Measurements from ENCODE around the gene ASL.
"Not testable (repeated sequence)": the region's sequence is repeated elsewhere in the genome, so short reads cannot be mapped to it uniquely, and the experiment has no call there.

The ASL gene

DNA sequence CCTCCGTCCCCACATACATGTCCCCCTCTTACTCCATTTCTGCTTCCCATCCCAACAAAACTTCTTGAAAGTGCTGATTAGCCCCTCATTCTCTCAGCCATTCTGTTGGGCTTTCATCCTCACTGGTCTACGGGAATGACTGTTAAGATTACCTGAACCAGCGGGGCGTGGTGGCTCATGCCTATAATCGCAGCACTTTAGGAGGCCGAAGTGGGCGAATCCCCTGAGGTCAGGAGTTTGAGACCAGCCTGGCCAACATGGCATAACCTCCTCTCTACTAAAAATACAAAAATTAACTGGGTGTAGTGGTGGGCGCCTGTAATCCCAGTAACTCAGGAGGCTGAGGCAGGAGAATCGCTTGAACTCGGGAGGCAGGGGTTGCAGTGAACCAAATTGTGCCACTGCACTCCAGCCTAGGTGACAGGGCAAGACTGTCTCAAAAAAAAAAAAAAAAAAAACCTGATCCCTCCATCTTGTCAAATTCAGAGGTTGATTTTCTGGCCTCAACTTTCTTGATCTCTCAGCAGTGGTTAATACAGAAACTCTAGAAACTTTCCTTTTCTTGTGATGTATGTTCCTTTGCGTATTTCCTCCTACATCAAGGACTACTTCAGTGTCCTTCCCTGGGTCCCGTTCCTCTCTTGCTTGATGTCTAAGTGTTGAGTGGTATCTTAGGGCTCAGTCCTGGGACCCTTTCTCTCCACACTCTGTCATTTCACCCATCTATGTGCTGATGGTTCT lies 41.2 kb downstream of the ASL start:
- H3K4me1 ChIP-seq (ENCODE audit: insufficient read depth, low read length) = peaks cover 17% of the 10 kb centered on the region
- H3K27me3 ChIP-seq (ENCODE audit: insufficient read depth, low read length); H3K4me3 ChIP-seq (ENCODE audit: low read length); H2AFZ ChIP-seq (ENCODE audit: low read depth, low read length); H3K9me3 ChIP-seq (ENCODE audit: low read length): not testable (repeated sequence)
- peaks cover 15% of the 10 kb centered on the region for H3K36me3 ChIP-seq (ENCODE audit: insufficient read depth, low read length)

DNA sequence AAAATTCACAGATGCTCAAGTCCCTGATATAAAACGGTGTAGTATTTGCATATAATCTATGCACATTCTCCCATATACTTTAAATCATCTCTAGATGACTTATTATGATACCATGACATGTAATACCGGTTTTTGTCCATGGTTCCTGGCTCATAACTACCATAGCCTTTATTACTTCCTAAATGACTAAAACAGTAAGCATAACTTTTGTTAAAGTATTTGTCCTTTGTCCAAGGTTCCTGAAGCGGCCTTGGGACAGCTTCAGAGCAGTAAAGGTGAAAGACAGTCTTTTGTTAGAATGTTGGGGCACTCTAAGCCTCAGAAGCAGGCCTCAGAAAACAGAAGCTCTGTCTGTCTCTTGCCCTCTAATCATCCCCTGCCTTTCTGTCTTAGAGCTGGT lies 43.0 kb downstream of the ASL start:
- no peak overlapping the region for H2AFZ ChIP-seq (ENCODE audit: low read depth, low read length)
- no peak overlapping the region for H3K4me3 ChIP-seq (ENCODE audit: low read length)
- peaks cover 15% of the 10 kb centered on the region for H3K36me3 ChIP-seq (ENCODE audit: insufficient read depth, low read length)
- no peaks in the 10 kb centered on the region for H3K27me3 ChIP-seq (ENCODE audit: insufficient read depth, low read length)
- peaks cover 17% of the 10 kb centered on the region for H3K4me1 ChIP-seq (ENCODE audit: insufficient read depth, low read length)
- no peaks in the 10 kb centered on the region for H3K9me3 ChIP-seq (ENCODE audit: low read length)

DNA sequence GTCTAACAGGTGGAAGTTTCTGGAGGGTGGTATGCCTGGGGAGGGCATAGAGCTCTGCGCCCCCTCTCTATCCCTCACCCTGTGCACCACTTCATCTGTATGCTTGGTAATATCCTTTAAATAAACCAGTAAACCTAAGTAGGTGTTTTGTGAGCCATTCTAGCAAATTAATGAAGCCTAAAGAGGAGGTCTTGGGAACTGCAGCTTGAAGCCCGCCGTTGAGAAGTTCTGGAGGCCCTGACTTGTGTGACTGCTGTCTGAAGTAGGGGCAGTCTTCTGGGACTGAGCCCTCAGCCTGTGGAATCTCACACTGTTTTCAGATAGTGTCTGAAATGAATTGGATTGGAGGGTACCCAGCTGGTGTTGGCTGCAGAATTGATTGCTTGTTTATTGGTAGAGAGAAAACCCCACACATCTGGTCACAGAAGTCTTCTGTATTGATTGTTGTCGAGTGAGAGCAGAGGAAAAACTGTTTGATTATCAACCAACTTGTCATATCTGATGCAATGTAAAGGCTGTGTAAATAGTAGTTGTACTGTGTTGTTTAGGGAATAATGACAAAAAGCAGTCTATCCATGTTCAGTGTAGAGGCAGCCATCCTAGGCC lies 43.7 kb downstream of the ASL start:
- no peaks in the 10 kb centered on the region for H3K27me3 ChIP-seq (ENCODE audit: insufficient read depth, low read length)
- H3K4me3 ChIP-seq (ENCODE audit: low read length) = no peak overlapping the region
- H3K4me1 ChIP-seq (ENCODE audit: insufficient read depth, low read length) = peaks cover 17% of the 10 kb centered on the region
- no peak overlapping the region for H2AFZ ChIP-seq (ENCODE audit: low read depth, low read length)
- H3K9me3 ChIP-seq (ENCODE audit: low read length) = no peaks in the 10 kb centered on the region
- peaks cover 15% of the 10 kb centered on the region for H3K36me3 ChIP-seq (ENCODE audit: insufficient read depth, low read length)

DNA sequence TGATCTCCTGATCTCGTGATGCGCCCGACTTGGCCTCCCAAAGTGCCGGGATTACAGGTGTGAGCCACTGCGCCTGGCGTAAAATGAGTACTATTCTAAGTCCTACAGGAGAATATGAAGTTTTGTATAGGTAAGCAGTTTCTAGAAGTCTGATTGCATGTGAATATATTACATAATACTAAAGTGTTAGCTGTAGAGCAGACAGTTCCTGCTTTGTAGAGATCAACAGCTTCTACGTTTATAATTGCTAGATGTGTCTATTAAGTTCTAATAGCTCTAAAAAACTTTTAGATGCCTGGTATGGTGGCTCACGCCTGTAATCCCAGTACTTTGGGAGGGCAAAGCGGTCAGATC lies 47.5 kb downstream of the ASL start:
- no peak overlapping the region for H2AFZ ChIP-seq (ENCODE audit: low read depth, low read length)
- peaks cover 8% of the 10 kb centered on the region for H3K4me1 ChIP-seq (ENCODE audit: insufficient read depth, low read length)
- H3K27me3 ChIP-seq (ENCODE audit: insufficient read depth, low read length) = no peaks in the 10 kb centered on the region
- H3K9me3 ChIP-seq (ENCODE audit: low read length) = peaks cover 2% of the 10 kb centered on the region
- no peak overlapping the region for H3K4me3 ChIP-seq (ENCODE audit: low read length)
- peaks cover 3% of the 10 kb centered on the region for H3K36me3 ChIP-seq (ENCODE audit: insufficient read depth, low read length)

DNA sequence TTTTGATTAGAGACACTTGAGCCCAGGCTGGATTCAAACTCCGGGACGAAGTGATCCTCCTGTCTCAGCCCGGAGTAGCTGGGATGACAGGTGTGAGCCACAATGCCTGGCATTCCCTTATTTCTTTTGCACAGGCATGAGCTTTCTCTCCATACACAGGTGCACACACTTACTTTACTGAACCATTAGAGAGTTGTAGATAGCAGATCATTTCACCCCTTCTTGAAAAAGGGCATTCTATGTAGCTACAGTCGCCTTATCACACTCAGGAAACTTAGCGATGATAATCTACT lies 48.9 kb downstream of the ASL start:
- H3K27me3 ChIP-seq (ENCODE audit: insufficient read depth, low read length); H3K36me3 ChIP-seq (ENCODE audit: insufficient read depth, low read length); H2AFZ ChIP-seq (ENCODE audit: low read depth, low read length); H3K9me3 ChIP-seq (ENCODE audit: low read length); H3K4me3 ChIP-seq (ENCODE audit: low read length); H3K4me1 ChIP-seq (ENCODE audit: insufficient read depth, low read length): not testable (repeated sequence)

DNA sequence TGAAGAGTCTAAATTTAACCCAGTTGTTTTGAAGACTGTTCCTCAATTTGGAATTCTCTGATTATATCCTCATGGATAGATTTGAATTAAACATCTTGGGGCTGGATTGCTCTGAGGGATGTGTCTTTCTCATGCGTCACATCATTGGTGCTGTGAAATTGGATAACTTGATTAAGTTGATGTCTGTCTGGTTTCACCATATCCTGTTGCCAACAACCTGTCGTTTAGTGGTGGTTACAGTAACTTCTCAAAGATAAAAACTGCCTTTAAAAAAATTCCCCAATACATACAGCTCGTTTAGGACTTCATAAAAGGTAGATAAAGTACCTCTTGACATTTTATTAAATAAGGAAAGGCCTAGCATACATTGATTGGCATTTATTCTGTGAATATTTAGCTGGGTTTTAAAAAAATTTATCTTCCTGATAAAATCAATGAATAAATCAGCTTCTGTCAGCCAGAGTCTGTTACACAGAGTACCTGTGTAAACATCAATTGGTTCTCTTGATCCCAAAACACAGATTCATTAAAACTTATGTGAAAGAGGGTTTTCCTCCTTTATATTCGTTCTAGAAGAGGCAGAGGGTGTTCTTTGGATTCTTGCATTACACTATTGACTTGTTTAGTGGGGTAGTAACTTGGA lies 49.6 kb downstream of the ASL start:
- no peaks in the 10 kb centered on the region for H3K27me3 ChIP-seq (ENCODE audit: insufficient read depth, low read length)
- no peaks in the 10 kb centered on the region for H3K4me1 ChIP-seq (ENCODE audit: insufficient read depth, low read length)

DNA sequence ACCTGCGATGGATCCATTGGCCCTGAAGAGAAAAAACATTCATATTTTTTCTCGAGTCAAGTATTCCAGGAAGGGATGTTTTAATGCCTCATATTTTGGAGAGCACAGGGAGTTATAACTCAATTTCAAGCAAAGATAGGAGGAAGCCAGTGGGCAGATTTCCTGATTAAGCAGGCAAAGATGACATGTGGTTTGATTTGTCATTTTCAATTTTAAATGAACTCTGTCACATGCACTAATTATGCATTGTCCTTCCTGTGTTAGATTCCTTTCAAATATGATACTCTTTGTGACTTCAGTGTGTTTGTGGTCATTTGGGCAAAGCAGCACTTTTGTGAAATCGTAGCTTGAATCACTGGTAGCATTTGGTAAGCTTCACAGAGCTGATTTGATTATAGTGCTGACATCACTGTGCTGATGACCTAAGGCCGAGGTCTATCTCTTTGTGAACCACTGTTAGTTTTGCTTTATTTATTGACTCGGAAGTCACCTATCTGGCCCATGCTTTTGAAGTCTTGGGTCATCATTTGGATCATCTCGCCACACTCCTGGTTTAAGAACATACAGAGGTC lies 50.2 kb downstream of the ASL start:
- not testable (repeated sequence) for H3K4me3 ChIP-seq (ENCODE audit: low read length); H2AFZ ChIP-seq (ENCODE audit: low read depth, low read length); H3K9me3 ChIP-seq (ENCODE audit: low read length); H3K27me3 ChIP-seq (ENCODE audit: insufficient read depth, low read length); H3K36me3 ChIP-seq (ENCODE audit: insufficient read depth, low read length); H3K4me1 ChIP-seq (ENCODE audit: insufficient read depth, low read length)

More for the DNA sequence above, 49.6 kb downstream of the ASL start:
- H3K36me3 ChIP-seq (ENCODE audit: insufficient read depth, low read length) = peaks cover 3% of the 10 kb centered on the region
- peaks cover 2% of the 10 kb centered on the region for H3K9me3 ChIP-seq (ENCODE audit: low read length)
- H2AFZ ChIP-seq (ENCODE audit: low read depth, low read length) = no peak overlapping the region
- H3K4me3 ChIP-seq (ENCODE audit: low read length) = no peak overlapping the region

DNA sequence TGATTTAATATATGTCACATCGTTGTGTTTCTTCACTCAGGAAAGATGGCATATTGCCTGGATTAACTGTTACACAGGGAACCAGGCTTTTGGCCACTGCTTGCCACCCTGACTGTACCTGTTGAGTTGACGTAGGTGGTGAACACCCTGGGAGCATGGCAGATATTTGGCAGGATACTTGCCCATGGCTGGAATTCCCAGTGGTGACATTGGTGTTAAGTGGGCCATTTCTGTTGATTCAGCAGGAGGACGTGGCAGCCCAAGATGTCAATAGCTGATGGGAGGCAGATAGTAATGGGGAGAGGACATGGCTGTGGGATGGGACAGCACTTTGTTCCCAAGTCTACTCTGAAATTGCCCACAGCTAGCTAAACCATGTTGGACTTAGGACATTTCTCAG lies 51.6 kb downstream of the ASL start:
- H3K27me3 ChIP-seq (ENCODE audit: insufficient read depth, low read length); H2AFZ ChIP-seq (ENCODE audit: low read depth, low read length); H3K9me3 ChIP-seq (ENCODE audit: low read length); H3K4me3 ChIP-seq (ENCODE audit: low read length); H3K4me1 ChIP-seq (ENCODE audit: insufficient read depth, low read length): not testable (repeated sequence)
- H3K36me3 ChIP-seq (ENCODE audit: insufficient read depth, low read length) = peaks cover 14% of the 10 kb centered on the region

DNA sequence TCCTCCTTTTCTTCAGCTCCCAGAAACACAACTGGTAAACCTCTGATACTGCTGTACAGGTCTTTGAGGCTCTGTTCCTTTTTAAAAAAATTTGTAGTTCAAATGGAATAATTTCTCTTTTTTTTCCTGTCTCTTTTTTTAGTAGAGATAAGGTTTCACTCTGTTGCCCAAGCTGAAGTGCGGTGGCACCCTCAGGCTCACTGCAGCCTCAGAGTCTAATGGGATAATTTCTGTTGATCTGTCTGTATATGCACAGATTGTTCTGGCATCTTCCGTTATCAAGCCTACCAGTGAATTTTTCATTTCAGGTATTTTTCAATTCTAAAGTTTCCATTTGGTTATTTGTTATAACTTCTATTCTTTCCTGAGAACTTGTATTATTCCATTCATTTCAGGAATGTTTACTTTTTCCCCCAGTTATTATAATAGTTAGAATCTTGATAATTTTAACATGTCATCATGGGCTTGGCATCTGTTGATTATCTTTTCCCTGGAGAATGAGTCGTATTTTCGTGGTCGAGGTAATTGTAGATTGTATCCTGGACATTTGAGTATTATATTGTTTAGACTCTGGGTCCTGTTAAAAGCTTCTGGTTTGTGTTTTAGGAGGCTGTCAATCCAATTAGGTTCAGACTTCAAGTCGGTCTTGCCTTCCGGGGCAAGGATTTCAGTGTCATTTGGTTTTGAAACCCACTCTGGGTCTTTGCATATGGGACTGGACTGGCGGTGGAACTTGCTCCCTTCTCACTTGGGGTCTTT lies 63.6 kb downstream of the ASL start:
- no peak overlapping the region for H3K4me3 ChIP-seq (ENCODE audit: low read length)
- H3K4me1 ChIP-seq (ENCODE audit: insufficient read depth, low read length) = no peaks in the 10 kb centered on the region
- H2AFZ ChIP-seq (ENCODE audit: low read depth, low read length) = no peak overlapping the region
- peaks cover 62% of the 10 kb centered on the region for H3K36me3 ChIP-seq (ENCODE audit: insufficient read depth, low read length)
- no peaks in the 10 kb centered on the region for H3K9me3 ChIP-seq (ENCODE audit: low read length)
- no peaks in the 10 kb centered on the region for H3K27me3 ChIP-seq (ENCODE audit: insufficient read depth, low read length)

DNA sequence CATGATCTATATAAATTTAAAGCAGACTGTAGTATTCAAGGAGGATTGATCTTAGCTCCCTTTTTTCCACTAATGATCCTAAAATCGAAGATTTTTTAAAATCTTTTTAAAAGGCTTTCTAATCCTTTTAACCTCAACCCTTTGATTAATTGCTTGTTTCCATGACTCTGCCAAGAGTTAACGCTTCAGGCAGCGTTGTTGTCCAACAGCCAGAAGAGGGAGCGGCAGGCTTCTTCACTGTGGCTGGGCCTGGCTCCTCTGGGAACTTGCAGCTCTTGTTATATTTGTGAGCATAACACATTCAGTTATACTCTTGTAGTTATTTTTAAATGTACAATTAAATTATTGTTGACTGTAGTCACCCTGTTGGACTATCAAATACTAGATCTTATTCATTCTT lies 65.3 kb downstream of the ASL start:
- Histone ChIP-seq H2AFZ (ENCODE audit: low read depth, low read length) (no peak overlapping the region), H3K27me3 (ENCODE audit: insufficient read depth, low read length) (no peaks in the 10 kb centered on the region), H3K4me3 (ENCODE audit: low read length) (no peak overlapping the region), H3K9me3 (ENCODE audit: low read length) (no peaks in the 10 kb centered on the region), H3K36me3 (ENCODE audit: insufficient read depth, low read length) (peaks cover 63% of the 10 kb centered on the region), H3K4me1 (ENCODE audit: insufficient read depth, low read length) (no peaks in the 10 kb centered on the region)

DNA sequence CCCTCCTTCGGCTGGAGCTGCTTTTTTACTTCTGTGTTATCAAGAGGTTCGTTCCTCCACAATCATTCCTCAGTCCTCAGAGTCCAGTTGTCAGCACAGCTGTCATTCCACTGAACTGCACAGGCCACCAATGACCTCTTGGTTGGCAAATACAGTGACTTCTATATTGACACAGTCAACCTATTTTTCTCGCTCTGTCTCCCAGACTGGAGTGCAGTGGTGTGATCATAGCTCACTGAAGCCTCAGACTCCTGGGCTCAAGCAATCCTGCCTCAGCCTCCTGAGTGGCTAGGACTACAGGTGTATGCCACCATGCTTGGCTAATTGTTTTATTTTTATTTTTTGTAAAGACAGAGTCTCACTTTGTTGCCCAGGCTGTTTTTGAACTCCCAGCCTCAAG lies 66.7 kb downstream of the ASL start:
- Histone ChIP-seq H2AFZ (ENCODE audit: low read depth, low read length) (no peak overlapping the region), H3K9me3 (ENCODE audit: low read length) (no peaks in the 10 kb centered on the region), H3K4me3 (ENCODE audit: low read length) (no peak overlapping the region), H3K4me1 (ENCODE audit: insufficient read depth, low read length) (no peaks in the 10 kb centered on the region), H3K36me3 (ENCODE audit: insufficient read depth, low read length) (peaks cover 62% of the 10 kb centered on the region), H3K27me3 (ENCODE audit: insufficient read depth, low read length) (no peaks in the 10 kb centered on the region)

DNA sequence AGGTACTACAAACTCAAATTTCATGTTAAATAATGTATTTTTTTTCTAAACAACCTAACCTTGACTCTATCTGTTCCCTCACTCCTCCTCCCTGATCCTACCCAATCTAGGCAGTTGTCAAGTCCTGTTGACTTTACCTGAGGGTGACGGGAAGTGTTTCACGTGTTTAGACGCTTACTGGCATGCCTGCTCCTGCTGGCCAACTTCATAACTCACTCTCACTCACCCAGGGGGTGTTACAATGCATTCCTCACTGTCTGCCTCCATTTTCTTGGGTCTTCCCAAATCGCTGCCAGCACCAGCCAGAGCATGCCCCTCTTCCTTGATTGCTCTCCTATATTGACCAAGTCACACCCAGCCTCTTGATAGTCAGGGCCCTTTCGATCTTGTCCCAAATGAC lies 67.4 kb downstream of the ASL start:
- no peaks in the 10 kb centered on the region for H3K9me3 ChIP-seq (ENCODE audit: low read length)
- peaks cover 59% of the 10 kb centered on the region for H3K36me3 ChIP-seq (ENCODE audit: insufficient read depth, low read length)
- no peak overlapping the region for H2AFZ ChIP-seq (ENCODE audit: low read depth, low read length)
- H3K4me1 ChIP-seq (ENCODE audit: insufficient read depth, low read length) = no peaks in the 10 kb centered on the region
- H3K27me3 ChIP-seq (ENCODE audit: insufficient read depth, low read length) = no peaks in the 10 kb centered on the region
- no peak overlapping the region for H3K4me3 ChIP-seq (ENCODE audit: low read length)

All from neuron (in vitro differentiated cells).